IPS-18a (cell line): Measurements from ENCODE around the gene OR52A1.

Experiments
- H3K27ac ChIP-seq: one replicate; pipeline ENCODE4 v1.5.1; 2013; ENCODE audit warnings: low read length
- H3K27me3 ChIP-seq: one replicate; pipeline ENCODE4 v1.6.1; 2013; ENCODE audit warnings: mild to moderate bottlenecking, low read length; ENCODE audit not compliant: control insufficient read depth, insufficient read depth
- H3K36me3 ChIP-seq: one replicate; pipeline ENCODE4 v1.6.1; 2013; ENCODE audit warnings: low read depth, low read length; ENCODE audit not compliant: control insufficient read depth
- H3K4me1 ChIP-seq: one replicate; pipeline ENCODE4 v1.6.1; 2013; ENCODE audit warnings: low read depth, low read length; ENCODE audit not compliant: control insufficient read depth
- H3K4me3 ChIP-seq: one replicate; pipeline ENCODE4 v1.5.1; 2013; ENCODE audit warnings: low read length
- H3K9ac ChIP-seq: one replicate; pipeline ENCODE4 v1.6.1; 2013; ENCODE audit warnings: mild to moderate bottlenecking, low read length, moderate library complexity
- H3K9me3 ChIP-seq: one replicate; pipeline ENCODE4 v1.6.1; 2013; ENCODE audit warnings: low read depth, low read length; ENCODE audit not compliant: control insufficient read depth

The OR52A1 gene

DNA sequence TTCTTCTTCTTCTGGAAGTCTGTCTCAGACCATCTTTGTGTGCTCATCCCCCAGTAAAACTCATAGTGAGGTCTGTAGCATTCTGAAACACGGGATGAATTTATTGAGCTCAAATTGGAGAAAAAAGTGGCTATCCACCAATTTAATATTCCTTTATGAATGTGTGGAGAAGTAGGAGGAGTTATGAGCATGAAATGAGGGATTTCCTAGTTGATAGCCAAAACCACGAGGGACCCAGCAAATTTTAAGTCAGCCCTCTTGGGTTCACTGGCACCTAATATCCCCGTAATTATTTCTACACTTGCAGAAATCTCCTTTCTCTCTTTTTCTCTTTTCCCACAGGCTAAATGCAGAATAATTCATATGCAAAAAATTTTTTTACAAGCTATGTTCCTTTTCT, at the start of gene OR52A1:
OR52A1 (minus strand) TSS at position 101 of the 400 bp plus-strand sequence. CDS start 2,388 bp downstream, outside the sequence.
- H3K4me1 ChIP-seq: no peaks in the 10 kb centered on the region
- no peak within 1 kb of the TSS for H3K4me3 ChIP-seq
- no peaks in the 10 kb centered on the region for H3K36me3 ChIP-seq
- no peak within 1 kb of the TSS for H3K27ac ChIP-seq
- H3K9me3 ChIP-seq: no peaks in the 10 kb centered on the region
- H3K27me3 ChIP-seq: no peaks in the 10 kb centered on the region
- no peak within 1 kb of the TSS for H3K9ac ChIP-seq

DNA sequence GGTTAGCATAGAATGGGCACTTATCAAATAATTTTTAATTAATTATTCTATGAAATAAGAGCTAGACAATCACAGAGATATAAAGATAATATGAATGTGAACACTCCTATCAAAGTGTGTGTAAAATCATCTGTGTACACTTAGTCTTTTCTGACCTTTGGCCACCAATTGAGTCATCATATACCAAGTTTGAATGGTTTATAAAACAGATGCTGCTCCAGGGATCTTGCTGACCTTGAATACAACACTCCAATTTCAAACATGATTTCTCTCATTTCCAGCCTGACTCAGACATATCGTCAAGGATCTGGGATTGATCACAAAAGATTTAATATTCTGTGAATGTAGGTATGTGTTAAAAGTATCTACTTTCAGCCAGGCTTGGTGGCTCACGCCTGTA, 48.8 kb upstream of the OR52A1 start:
- no peak overlapping the region for H3K9ac ChIP-seq
- H3K27ac ChIP-seq: no peak overlapping the region
- H3K36me3 ChIP-seq: no peaks in the 10 kb centered on the region
- H3K9me3 ChIP-seq: no peaks in the 10 kb centered on the region
- no peaks in the 10 kb centered on the region for H3K4me1 ChIP-seq
- H3K27me3 ChIP-seq: no peaks in the 10 kb centered on the region
- no peak overlapping the region for H3K4me3 ChIP-seq

- Histone ChIP-seq H3K36me3 (no peaks in the 10 kb centered on the region), H3K27me3 (no peaks in the 10 kb centered on the region), H3K27ac (no peak within 1 kb of the TSS), H3K4me3 (no peak within 1 kb of the TSS), H3K4me1 (peaks cover 7% of the 10 kb centered on the region), H3K9me3 (no peaks in the 10 kb centered on the region), H3K9ac (no peak within 1 kb of the TSS)
These were observed 46.0 kb upstream of the OR52A1 start, which contains the start of gene OR51V1 for GRCh38 chr11:5200582-5200981. TSS of gene OR51V1 (minus strand) at chr11:5200682. CDS start at chr11:5200682, 0 bp downstream.

DNA sequence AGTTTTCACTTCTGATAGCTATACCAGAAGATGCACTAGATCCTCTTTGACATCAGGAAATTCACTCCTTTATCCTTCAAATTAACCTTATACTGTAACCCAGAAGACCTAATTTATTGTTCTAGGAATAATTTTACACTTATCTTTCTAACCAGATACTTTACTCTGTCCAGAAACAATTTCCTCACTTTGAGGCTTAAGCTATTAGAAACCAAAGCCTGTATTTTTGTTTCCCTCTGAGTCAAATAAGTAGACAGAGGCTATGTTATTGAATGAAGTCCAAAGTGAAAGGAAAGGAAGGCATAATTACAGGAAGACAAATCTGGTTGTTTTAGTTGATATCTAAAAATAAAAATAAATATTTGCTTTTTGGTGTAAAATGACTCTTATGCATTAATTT, 43.7 kb upstream of the OR52A1 start:
- no peaks in the 10 kb centered on the region for H3K36me3 ChIP-seq
- H3K4me3 ChIP-seq: no peak overlapping the region
- no peaks in the 10 kb centered on the region for H3K9me3 ChIP-seq
- no peaks in the 10 kb centered on the region for H3K27me3 ChIP-seq
- H3K9ac ChIP-seq: no peak overlapping the region
- peaks cover 7% of the 10 kb centered on the region for H3K4me1 ChIP-seq
- no peak overlapping the region for H3K27ac ChIP-seq

DNA sequence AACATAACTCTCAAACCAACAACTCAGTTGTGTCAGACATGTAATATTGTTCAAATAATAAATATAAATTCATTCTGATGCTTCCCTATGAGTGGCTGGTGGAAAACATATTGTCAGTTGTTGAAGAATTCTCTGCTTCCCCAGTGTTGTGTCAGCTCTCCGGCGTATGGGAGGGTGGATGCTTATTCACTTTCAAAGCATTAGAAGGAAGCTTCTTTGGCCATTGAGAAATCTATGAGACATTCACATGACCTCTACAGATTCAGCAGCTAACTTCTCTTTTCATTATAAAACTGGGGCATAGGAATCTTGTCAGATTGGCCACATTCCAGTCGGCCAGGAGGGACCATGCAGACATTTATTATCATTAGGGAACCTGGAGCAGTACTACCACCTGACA, 43.0 kb upstream of the OR52A1 start:
- H3K9ac ChIP-seq: no peak overlapping the region
- H3K9me3 ChIP-seq: no peaks in the 10 kb centered on the region
- no peak overlapping the region for H3K4me3 ChIP-seq
- H3K27me3 ChIP-seq: no peaks in the 10 kb centered on the region
- H3K4me1 ChIP-seq: peaks cover 7% of the 10 kb centered on the region
- no peaks in the 10 kb centered on the region for H3K36me3 ChIP-seq
- H3K27ac ChIP-seq: no peak overlapping the region

GRCh38 chr11:5196731-5197130, 42.2 kb upstream of the OR52A1 start:
- Histone ChIP-seq H3K9me3 (no peaks in the 10 kb centered on the region), H3K4me1 (peaks cover 7% of the 10 kb centered on the region), H3K27me3 (no peaks in the 10 kb centered on the region)

DNA sequence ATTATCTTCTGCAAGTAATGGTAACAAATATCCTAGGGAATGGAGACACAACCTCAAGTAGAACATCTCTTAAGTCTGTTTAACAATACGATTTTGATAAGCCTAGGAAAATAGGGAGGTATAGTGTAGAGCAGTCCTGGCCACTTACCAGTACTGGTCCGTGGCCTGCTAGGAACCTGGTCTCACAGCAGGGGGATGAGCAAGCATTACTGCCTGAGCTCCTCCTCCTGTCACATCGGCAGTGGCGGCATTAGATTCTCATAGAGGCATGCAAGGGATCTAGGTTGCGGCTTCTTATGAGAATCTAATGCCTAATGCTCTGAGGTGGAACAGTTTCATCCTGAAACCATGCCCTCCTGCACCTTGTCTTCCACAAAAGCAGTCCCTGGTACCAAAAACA, 41.5 kb upstream of the OR52A1 start:
- no peaks in the 10 kb centered on the region for H3K27me3 ChIP-seq
- H3K27ac ChIP-seq: no peak overlapping the region
- peaks cover 7% of the 10 kb centered on the region for H3K4me1 ChIP-seq
- H3K9ac ChIP-seq: no peak overlapping the region
- H3K36me3 ChIP-seq: no peaks in the 10 kb centered on the region
- H3K4me3 ChIP-seq: no peak overlapping the region
- no peaks in the 10 kb centered on the region for H3K9me3 ChIP-seq

More at GRCh38 chr11:5196731-5197130, 42.2 kb upstream of the OR52A1 start:
- no peak overlapping the region for H3K27ac ChIP-seq
- no peak overlapping the region for H3K4me3 ChIP-seq
- H3K36me3 ChIP-seq: no peaks in the 10 kb centered on the region
- no peak overlapping the region for H3K9ac ChIP-seq

DNA sequence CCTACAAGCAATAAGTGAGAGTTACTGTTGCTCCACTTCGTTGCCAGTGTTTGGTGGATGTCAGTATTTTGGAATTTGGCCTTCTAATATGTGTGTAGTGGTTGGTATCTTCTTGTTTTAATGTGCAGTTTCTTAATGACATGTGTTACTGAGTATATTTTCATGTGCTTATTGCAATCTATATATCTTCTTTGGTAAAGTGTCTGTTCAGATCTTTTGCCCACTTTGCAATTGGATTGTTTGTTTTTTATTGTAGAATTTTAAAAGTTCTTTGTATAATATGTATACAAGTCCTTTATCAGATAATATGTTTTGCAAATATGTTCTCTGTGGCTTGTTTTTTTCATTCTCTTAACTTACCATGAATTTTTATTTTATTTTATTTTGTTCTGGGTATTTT, 38.2 kb upstream of the OR52A1 start:
- Histone ChIP-seq H3K4me1 (peaks cover 7% of the 10 kb centered on the region), H3K27me3 (no peaks in the 10 kb centered on the region), H3K9ac (no peak overlapping the region), H3K4me3 (no peak overlapping the region), H3K9me3 (no peaks in the 10 kb centered on the region), H3K36me3 (no peaks in the 10 kb centered on the region), H3K27ac (no peak overlapping the region)

GRCh38 chr11:5188201-5188600, 33.6 kb upstream of the OR52A1 start:
- no peak overlapping the region for H3K27ac ChIP-seq
- H3K36me3 ChIP-seq: no peaks in the 10 kb centered on the region
- H3K4me1 ChIP-seq: no peaks in the 10 kb centered on the region
- H3K9ac ChIP-seq: no peak overlapping the region
- no peaks in the 10 kb centered on the region for H3K9me3 ChIP-seq
- H3K4me3 ChIP-seq: no peak overlapping the region
- no peaks in the 10 kb centered on the region for H3K27me3 ChIP-seq

DNA sequence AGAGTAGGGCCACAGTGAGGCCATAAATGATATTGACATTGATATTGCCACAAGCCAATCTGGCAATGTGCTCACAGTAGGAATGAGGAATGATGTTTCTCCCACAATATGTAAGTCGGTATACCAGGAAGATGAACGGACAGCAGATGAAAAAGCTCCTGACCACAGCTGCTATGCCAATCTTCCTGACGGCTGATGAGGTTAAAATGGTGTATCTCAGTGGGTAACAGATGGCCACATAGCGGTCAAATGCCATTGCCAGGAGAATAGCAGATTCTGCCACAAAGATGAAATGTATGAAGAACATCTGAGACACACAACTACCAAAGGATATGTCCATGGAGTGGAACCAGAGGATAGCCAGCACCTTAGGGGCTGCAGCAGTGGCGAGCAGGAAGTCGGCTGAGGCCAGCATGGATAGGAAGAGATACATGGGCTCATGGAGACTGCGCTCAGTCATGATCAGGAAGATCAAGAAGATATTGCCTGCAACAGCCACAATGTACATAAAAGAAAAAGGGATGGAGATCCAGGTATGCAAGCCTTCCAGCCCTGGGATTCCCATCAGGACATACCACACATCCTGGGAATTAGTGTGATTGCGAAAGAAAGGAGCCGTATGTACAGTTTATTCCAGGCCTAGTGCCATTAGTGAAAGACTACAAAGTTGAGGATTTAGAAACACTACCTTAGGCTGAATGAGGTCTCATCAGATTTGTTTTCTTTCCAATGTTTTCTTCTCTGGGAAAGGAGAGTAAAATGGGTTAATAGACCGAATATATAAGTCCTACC, 23.7 kb upstream of the OR52A1 start:
- Histone ChIP-seq H3K9me3 (no peaks in the 10 kb centered on the region), H3K4me1 (no peaks in the 10 kb centered on the region), H3K27ac (no peak overlapping the region), H3K4me3 (no peak overlapping the region), H3K36me3 (no peaks in the 10 kb centered on the region), H3K9ac (no peak overlapping the region), H3K27me3 (no peaks in the 10 kb centered on the region)

- Histone ChIP-seq H3K27ac (no peak overlapping the region), H3K4me3 (no peak overlapping the region), H3K36me3 (no peaks in the 10 kb centered on the region), H3K4me1 (no peaks in the 10 kb centered on the region), H3K9ac (no peak overlapping the region), H3K9me3 (no peaks in the 10 kb centered on the region), H3K27me3 (no peaks in the 10 kb centered on the region)
These were observed 20.4 kb upstream of the OR52A1 start for GRCh38 chr11:5174934-5175333.

- H3K9me3 ChIP-seq: no peaks in the 10 kb centered on the region
- H3K4me3 ChIP-seq: no peak overlapping the region
- no peaks in the 10 kb centered on the region for H3K27me3 ChIP-seq
- H3K9ac ChIP-seq: no peak overlapping the region
- no peak overlapping the region for H3K27ac ChIP-seq
- H3K4me1 ChIP-seq: peaks cover 3% of the 10 kb centered on the region
- H3K36me3 ChIP-seq: no peaks in the 10 kb centered on the region
These were observed 17.3 kb upstream of the OR52A1 start for GRCh38 chr11:5171856-5172255.
